GM21786 (cell line): ENCODE measurements around the gene KIF26A.

Experiments
- ATAC-seq: cut with Tn5 transposase; IDR thresholded peaks from one replicate; pipeline ENCODE4 v1.9.1; 2021; ENCODE audit not compliant: unreplicated experiment

Gene KIF26A

DNA sequence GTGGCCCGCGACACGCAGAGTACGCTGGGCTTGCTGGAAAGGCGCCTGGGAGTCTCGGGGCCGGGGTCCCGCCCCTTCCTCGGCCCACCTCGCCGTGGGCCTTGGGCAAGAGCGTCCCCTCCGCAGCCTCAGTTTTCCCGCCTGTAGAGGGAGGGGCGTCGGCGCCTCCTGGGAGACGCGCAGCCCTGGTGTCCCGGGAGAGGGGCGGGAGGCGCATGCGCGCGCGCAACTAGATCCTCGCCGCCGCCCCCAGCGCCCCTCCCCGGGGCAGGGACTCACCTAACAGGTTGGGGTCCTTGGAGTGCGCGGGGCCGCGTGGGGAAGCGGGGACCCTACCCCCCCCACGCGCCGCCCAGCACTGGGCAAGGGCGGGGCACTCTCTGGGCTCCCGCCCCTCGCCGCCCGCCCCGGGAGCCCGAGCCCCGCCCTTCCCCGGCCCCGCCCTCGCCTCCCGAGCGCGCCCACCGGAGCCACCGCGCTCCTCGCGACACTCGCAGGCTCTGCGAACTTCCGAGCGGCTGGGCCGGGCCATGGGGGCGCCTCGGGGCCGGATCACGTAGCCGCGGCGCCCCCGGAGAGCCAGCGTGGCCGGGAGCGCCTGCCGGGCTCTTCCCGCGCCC is at the start of gene KIF26A:
KIF26A (plus strand) TSS at position 490 of the 620 bp plus-strand sequence. CDS start 136 bp downstream, outside the sequence.
- ATAC-seq = no peak

DNA sequence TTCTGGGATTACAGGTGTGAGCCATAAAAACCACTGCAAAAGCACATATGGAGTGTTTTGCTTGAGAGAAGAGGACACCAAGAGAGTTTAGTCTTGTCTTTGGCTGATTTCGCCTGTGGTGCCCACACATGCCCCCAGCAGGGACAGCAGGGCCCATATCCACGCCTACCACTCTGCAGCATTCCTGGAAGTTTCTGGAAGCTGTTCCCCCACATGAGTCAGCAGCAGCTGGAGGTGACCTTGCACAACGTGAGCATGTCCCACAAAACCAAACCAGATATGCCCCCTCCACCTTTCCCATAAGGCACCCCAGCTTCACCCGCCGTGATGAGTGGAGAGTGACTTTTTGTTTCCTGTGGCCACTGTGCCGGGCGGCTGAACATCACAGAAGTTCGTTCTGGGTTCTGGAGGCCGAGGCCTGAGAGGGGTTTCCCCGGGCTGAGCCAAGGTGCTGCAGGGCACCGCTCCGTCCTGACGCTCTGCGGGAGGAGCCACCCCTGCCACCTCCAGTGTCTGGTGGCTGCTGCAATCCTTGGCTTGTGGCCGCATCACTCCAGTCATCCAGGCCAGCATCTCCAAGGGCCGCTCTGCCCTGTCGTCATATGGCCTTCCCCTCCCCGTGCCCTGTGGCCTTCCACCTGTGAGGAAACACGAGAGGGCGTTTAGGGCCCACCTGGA is 48.2 kb upstream of the KIF26A start:
- ATAC-seq = no peak

DNA sequence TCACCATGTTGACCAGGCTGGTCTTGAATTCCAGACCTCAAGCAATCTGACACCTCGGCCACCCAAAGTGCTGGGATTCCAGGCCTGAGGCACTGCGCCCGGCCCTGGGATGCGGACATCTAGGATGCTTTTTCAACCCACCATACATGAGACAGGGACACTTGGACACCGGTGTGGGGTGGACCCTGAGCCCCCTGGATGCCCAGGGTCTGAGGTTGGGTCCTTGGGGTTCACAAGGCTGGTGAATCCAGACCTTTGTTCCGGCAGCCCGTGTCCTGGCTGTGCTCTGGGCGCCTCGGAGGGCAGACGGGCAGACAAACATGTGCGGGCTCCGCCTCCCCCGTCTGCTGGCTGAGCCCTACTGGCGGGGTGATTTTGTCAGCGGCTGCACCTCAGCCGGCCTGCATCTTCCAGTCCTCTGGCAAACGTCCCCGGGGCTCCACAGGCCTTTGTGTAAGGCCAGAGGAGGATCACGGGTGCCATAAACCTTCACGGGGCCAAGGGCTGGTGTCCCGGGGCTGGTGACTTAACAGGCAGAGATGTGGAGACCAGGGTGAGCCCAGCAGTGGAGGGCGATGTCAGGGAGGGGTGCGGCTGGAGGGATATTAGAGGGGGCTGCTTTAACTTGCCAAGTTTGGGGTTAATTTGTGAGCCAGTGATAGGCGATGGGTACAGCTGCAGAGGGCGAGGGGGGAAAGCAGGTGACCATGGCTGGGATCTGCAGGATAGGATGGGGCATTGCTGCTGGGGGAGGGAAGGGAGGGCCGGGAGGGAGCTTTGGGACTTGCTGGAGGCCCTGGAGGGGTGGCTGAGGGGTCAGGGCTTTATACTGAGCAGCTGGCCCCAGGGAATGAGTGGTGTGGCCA is 47.1 kb upstream of the KIF26A start:
- ATAC-seq = no peak

DNA sequence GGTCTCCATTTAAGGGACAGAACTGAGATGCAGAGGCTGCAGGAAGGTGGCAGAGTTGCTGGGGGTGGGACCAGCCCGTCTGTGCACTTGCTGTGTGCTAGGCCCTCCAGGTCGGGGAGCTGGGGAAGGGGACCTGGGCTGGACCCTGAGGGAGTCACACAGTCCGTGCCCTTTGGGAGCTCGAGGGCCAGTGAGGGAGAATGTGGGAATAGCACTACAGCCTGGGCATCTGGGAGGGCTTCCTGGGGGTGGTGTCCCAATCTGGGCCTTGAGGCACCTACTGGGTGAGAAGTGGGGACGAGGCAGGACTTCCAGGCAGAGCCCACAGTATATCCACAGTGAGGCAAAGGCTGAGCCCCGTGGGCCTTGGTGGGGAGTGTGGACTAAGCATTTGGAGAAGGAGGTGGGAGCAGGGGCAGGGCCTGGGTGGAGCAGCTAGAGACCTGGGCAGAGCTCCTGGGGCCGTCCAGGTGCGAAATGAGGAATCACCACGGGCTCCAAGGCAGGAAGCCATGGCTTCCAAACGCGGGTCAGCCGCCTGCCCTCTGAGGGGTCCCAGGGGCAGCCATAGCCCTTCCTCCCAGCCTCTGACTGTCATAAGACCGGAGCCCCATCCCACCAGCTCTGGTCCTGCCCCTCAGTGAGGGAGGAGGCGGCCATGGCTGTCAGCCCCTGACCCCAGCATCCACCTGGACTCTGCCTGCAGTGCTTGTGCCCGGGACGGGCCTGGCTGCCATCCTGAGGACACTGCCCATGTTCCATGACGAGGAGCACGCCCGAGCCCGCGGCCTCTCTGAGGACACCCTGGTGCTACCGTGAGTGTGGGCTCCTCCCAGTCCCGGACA is 46.2 kb upstream of the KIF26A start:
- no peak for ATAC-seq

DNA sequence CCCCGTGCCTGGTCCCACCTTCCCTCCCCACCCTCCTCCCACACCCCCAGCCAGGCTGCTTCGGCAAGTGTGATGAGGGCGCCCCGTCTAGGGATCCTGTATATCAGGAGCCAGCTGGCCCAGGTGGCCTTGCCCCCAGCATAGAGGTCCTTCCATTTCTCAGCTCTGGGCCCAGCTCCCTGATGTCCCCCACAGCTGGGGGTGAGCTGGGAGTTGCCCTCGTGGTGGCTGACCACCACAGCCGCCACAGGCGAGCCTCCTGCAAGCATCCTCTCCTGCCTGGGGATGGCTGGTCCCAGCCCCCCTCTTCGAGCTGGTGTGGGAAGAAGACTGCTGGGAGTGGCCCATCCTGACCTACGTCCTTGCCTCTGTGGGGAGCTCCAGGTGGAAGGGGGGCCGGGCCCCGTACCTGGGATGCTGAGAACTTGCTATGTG is 45.4 kb upstream of the KIF26A start:
- no peak for ATAC-seq

DNA sequence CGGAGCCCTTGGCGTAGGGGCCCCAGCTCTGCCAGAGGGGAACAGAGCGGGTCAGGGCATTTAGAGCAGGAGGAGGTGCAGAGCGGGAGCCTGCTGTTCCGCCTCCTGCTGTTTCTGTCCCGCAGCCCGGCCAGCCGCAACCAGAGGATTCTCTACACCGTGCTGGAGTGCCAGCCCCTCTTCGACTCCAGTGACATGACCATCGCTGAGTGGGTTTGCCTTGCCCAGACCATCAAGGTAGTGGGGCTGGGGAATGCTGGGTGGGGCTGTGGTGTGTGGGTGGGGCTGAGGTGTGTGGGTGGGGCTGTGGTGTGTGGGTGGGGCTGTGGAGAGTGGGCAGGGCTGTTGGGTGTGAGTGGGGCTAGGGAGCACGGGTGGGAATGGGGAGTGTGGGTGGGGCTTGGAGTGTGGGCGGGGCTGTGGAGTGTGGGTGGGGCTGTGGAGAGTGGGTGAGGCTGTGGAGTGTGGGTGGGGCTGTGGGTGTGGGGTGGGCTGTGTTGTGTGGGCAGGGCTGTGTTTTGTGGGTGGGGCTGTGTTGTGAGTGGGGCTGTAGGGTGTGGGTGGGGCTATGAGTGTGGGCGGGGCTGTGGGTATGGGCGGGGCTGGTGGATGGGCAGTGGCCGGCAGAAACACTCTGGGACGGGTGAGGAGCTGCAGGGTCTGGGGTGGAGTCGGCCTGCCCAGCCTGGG is 44.9 kb upstream of the KIF26A start:
- no peak for ATAC-seq

DNA sequence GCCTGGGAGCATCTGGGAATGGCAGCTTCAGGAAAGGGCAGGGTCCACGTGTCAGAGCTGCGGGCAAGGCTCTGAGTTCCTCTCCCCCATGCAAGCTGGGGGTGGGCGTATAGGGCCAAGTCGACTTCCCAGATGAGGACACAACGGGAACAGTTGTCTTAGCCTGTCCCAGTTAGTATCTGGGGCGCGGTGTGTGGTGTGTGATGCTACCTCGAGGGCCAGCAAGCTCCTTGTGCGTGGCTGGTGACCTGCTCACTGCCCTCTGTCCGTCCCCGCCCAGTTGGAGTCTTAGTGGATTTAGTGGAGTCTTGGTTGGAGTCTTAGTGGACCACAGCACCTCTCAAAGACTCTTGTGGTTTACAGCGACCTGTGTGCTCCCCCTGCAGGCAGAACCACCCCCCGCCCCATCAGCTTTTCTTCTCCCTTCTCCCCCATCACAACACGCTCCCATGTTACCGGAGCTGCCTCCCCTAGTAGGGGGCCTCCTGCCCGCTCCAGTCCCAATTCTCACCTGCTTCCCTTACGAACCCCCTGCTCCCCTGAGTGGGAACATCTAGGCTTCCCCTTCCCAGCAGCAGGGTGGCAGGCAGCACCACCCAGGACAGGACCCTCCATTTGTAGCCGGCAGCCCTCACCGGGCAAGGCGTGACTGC is 44.2 kb upstream of the KIF26A start:
- ATAC-seq = no peak

DNA sequence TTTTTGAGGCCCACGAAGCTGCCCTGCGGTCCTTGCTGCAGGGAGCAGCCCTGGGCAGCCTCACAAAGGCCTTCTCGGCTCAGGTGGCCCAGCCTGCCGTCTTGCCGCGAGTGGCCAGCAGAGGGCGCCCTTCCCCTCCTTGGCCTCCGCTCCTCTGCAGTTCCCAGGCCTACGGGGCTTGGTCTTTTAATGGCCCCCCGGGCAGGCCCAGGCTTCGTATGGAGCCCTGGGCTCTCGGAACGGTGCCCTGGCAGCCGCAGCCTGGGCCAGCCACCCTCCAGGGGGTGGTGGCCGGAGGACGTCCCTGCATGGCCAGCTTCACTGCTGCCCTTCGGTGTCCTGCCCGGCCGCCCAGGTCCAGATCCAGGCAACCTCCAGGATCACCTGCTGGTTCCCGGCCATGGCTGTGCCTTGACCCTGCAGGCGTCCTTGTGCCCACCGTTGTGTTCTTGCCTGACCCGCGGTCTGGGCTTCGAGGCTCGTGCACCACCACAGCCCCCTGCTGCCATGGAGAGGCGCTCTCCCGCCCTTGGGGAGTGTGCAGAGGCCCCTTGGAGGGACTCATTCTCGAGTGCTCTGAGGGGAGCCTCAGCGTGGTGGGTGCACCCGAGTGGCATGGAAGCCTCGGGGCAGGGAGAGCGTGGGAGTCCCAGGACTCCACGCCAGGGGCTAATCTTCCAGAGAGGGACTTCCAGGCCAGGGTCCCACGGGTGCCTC is 43.5 kb upstream of the KIF26A start:
- ATAC-seq = no peak

DNA sequence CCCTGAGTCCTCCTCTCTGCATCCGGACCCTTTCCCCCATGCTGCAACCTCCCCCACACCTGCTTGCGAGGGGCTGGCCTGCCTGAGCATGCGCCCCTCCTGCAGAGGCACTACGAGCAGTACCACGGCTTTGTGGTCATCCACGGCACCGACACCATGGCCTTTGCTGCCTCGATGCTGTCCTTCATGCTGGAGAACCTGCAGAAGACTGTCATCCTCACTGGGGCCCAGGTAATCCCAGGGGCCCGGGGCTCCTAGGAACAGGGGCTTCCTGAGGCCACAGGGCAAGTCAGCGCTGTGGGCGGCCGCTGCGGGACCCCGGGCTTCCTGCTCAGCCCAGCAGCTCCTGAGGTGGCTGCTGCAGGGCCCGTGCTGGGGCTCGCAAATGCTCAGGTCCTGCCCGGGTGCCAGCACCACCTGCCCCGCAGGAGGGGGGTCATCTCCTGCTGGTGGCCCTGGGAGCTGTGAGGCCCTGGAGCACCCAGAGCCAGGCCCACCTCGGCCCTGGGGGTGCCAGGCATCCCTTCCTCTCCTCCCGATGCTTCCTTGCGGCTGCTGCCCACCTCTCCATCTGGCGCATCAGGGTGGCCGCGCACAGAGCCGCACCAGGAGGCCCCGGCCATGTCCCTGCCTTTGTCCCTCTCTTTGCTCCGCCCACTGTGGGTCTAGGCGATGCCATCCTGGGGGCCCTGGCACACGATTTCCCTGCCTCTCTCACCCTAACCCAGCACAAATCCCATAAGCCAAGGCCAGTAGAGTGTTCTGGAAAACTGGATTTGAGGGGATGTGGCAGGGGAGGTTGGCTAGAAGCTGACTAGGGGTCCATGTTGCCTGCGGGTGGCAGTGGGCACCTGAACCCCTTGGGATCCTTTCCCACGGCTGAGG is 42.7 kb upstream of the KIF26A start:
- no peak for ATAC-seq

DNA sequence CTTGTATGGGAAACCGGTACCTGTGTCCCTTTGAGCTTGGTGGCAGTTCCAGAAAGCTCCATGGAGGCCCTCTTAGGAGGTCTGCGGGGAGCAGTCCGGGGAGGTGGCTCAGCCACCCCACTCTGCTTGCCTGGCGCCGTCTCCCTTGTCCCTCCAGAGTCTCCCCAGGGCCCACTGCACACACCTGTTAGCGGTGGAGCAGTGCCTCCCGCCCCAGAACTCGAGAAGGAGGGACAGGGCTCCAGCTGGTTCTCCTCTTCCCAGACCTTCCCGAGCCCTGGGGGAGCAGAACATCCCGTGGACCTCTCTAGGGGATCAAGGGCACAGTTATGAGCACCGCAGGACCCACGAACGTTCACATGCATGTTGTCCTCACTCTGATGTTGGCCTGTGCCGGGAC is 42.1 kb upstream of the KIF26A start:
- no peak for ATAC-seq

DNA sequence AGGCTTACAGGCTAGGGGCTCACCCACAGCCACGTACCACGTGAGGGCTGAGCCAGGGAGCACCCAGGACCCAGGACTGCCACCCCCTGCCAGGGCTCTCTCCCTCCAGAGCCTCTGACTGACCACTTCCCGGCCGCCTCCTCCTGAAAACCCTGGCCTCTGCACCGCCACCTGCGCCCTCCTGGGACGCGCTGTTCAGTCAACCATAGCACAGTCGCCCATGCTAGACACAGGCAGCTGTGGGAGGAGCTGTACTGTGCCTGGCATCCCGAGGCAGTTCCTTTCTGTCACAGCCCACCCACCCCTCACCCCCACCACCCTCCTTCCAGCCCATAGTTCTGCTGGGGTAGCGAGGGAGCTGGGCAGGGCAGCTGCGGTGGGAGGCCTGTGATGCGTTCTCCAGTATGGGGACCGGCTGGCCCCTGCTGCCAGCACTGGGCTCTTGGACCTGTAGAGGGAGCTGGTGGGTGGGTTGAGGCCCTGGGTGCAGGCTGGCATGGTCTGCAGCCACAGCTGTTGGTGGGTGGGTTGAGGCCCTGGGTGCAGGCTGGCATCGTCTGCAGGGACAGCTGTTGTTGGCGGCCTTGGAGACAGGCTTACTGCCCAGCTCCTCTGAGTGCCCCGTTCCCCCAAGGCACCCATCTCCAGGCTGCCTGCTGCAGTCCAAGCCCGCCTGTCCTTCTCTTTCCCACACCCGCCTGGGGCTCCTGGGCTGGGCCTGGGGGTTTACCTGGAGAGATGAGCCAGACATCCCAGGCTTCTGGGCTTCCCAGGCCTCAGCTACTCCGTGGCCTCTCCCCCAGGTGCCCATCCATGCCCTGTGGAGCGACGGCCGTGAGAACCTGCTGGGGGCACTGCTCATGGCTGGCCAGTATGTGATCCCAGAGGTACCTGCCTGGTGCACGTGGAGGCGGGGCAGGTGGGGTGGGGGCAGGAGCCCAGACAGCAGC is 41.4 kb upstream of the KIF26A start:
- no peak for ATAC-seq

DNA sequence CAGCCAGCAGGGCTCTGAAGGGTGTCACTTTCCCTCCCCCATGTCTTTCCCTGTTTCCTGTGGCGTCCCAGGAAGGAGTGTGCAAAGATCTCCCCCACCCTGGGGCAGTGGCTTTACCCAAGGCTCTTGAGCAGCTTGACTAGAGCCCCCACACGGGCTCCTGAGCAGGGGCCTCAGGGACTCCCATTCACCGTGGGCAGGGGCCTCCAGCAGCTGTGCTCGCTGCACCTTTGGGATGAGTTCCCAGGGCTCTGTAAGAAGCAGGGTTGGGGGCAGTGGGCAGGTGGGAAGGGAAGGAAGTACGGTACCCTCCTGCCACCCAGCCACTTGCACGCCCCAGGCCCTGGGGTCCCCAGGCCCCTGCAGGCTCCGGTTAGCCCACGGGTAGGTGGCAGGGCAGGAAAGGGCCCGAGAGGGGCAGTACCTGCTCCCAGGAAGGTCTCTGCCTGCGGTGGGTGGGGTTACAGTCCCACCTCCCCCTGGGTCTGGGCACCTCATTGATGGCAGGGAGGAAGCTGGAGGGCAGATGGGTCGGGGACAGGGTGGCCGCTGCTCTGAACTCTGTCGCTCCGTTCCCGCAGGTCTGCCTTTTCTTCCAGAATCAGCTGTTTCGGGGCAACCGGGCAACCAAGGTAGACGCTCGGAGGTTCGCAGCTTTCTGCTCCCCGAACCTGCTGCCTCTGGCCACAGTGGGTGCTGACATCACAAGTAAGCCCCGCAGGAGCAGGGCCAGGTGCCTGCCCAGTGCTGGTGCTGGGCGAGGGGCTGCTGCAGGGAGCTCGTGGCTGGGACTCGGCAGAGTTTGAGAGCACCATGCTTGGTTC is 39.9 kb upstream of the KIF26A start:
- ATAC-seq = no peak

DNA sequence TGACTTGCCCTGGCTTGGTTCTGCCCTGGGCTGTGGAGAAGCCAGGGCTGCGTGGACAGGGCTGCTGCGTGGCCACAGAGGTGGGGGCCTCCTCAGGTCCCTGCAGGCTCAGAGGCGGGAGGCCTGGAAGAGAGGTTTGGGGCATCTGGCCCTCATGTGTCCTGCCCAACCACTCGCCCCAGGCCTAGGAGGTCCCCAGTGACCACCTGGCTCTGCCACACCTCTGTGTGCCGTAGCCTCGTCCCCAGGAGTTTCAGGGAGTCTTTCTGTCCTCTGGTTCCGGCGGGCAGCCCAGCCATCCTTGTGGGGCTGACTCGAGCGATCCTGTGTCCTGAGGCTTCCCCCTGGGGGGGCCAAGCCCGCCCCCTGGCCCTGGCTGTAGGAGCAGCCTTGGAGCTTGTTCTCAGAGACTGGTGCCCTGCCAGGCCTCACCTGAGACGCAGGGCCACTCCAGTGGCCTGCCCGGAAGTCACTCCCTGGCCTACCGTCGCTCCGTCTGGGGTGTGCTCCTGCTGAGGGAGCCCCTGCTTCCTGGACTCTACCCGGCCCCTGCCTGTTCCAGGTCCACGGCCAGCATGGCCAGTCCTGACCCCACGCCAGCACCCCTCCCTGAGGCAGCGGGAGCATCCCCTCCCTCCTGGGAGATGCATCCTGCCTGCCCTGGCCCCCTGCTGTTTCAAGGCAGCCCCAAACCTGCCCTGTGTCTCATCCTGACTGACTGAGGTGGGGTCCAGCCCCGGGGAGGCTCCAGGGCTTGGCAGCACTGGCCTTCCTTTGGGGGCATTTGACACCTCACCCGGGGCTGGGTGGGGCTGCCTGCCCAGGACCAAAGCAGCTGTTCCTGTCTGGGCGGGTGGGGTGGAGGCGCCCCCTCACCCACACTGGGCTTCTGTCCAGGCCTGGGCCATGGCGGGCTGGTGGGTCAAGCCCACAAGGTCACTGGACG is 39.0 kb upstream of the KIF26A start:
- ATAC-seq = no peak

DNA sequence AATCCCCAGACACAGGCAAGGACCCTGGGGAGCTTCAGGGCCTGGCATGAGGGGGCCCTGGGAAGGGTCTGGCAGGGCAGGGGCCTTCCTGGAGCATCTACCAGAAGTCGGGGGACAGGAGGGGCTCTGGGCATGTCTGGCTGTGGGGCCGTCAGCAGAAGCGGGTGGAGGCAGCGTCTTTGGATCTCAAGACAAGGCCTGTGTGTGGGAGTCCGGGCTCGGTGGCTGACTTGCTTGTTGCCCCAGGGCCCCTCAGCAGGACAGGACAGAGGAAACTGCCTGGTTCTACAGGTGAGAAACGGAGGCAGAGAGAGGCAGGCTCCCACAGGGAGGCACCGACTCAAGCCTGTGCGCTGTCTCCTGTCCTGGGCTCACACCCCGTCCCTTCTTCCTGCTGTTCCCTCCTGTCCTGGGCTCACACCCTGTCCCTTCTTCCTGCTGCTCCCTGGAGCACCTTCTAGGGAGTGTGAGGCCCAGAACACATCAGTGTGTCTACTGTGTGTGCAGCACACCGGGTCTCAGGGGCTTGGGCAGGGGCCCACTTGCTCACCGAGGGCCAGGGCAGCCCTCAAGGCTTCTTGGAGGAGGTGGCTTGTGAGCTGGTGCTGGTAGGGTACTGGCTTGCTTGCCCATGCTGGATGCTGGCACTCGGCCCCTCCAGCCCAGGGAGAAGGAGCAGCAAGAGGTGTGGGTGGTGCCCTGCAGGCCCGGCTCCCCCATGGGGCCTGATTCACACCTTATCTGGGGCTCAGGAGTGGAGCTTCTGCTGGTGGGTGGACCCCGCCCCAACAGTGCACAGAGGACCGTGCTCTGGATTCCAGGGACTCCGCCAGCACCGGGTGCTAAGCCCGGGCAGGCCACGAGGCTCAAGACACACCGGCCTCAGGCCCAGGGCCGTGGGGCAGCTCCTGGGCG is 38.0 kb upstream of the KIF26A start:
- ATAC-seq = no peak
